ENCODE measurements around the gene RALGAPA2.

The RALGAPA2 gene

GRCh38 chr20:20720158-20720557 is 7.7 kb upstream of the RALGAPA2 start:
- no peak for DNase-seq (ENCODE audit: low read depth)

- DNase-seq (ENCODE audit: low read depth), result no peak
Measured at GRCh38 chr20:20719411-20719810, 7.0 kb upstream of the RALGAPA2 start.

- DNase-seq (ENCODE audit: low read depth), result no peak
Measured at GRCh38 chr20:20713244-20713765, 861 bp upstream of the RALGAPA2 start.

GRCh38 chr20:20712004-20712473 is 405 bp downstream of the RALGAPA2 start:
- no peak for DNase-seq (ENCODE audit: low read depth)

GRCh38 chr20:20711413-20711812 is 1.0 kb downstream of the RALGAPA2 start:
- DNase-seq (ENCODE audit: low read depth), result no peak

GRCh38 chr20:20710443-20711315 is 1.8 kb downstream of the RALGAPA2 start:
- DNase-seq (ENCODE audit: low read depth), result no peak

GRCh38 chr20:20709887-20710286 is 2.6 kb downstream of the RALGAPA2 start:
- DNase-seq (ENCODE audit: low read depth), result no peak

GRCh38 chr20:20706285-20706684 is 6.2 kb downstream of the RALGAPA2 start:
- no peak for DNase-seq (ENCODE audit: low read depth)

GRCh38 chr20:20702330-20703245 is 9.9 kb downstream of the RALGAPA2 start:
- no peak for DNase-seq (ENCODE audit: low read depth)

GRCh38 chr20:20699917-20700316 is 12.5 kb downstream of the RALGAPA2 start:
- DNase-seq (ENCODE audit: low read depth), result no peak

- no peak for DNase-seq (ENCODE audit: low read depth)
Measured at GRCh38 chr20:20699144-20699543, 13.3 kb downstream of the RALGAPA2 start.

- DNase-seq (ENCODE audit: low read depth), result no peak
Measured at GRCh38 chr20:20697325-20697845, 15.1 kb downstream of the RALGAPA2 start.

GRCh38 chr20:20695250-20695816 is 17.1 kb downstream of the RALGAPA2 start:
- DNase-seq (ENCODE audit: low read depth), result no peak

- DNase-seq (ENCODE audit: low read depth), result no peak
Measured at GRCh38 chr20:20694591-20694990, 17.9 kb downstream of the RALGAPA2 start.

- DNase-seq (ENCODE audit: low read depth), result no peak
Measured at GRCh38 chr20:20692587-20692986, 19.9 kb downstream of the RALGAPA2 start.

- DNase-seq (ENCODE audit: low read depth), result no peak
Measured at GRCh38 chr20:20691477-20692235, 20.8 kb downstream of the RALGAPA2 start.

GRCh38 chr20:20690676-20691476 is 21.6 kb downstream of the RALGAPA2 start:
- DNase-seq (ENCODE audit: low read depth), result no peak

- DNase-seq (ENCODE audit: low read depth), result no peak
Measured at GRCh38 chr20:20687319-20687718, 25.1 kb downstream of the RALGAPA2 start.

GRCh38 chr20:20685635-20686034 is 26.8 kb downstream of the RALGAPA2 start:
- no peak for DNase-seq (ENCODE audit: low read depth)

All from activated T-cell treated with anti-CD3 and anti-CD28 coated beads for 48 hours (primary cell).